Naive thymus-derived CD8-positive, alpha-beta T cell (primary cell): ENCODE results near the gene CROCC. TPM values are rescaled to one million over a fixed set of nuclear protein-coding genes. Genes with fewer than 3 reads are reported as not detected.
A peak's percentile ranks its signal among the peaks of the same experiment; 100 is the strongest.

Experiments used
- ATAC-seq, 2 donors: fragments of 150-1000 bp; cut with Tn5 transposase in 1 of 2; sonication (Bioruptor Pico), chemical (Tn5 transposase) in 1 of 2; 1 replicate in 1 of 2; 2 replicates in 1 of 2; pipeline ENCODE4 v1.10.0; 2021; ENCODE audit warnings: mild to moderate bottlenecking in 2 of 2, moderate library complexity in 2 of 2
- POLR2A ChIA-PET: fragments of 350-600 bp; sonication (Branson Sonifier 250); formaldehyde crosslinking; loops from one replicate; lab custom pipeline; 2021; ENCODE audit warnings: antibody characterized with exemption; lab: Charles Lee
- DNase-seq, 10 donors: peaks; one replicate each; pipeline versions ENCODE4 v3.0.0 to v3.0.0-alpha.2; 2020 to 2022
- H3K27ac Mint-ChIP-seq, 10 donors: one replicate each; pipeline ENCODE4 v1.8.0; 2020 to 2022; ENCODE audit warnings: mild to moderate bottlenecking in 10 of 10, mixed read lengths in 10 of 10, moderate library complexity in 4 of 10, inconsistent platforms in 1 of 10
- H3K27me3 Mint-ChIP-seq, 5 donors: one replicate each; pipeline ENCODE4 v1.8.0; 2021 to 2022; ENCODE audit warnings: mixed read lengths in 5 of 5
- H3K36me3 Mint-ChIP-seq, 3 donors: one replicate each; pipeline ENCODE4 v1.8.0; 2020 to 2022; ENCODE audit warnings: mixed read lengths in 3 of 3, mild to moderate bottlenecking in 2 of 3, inconsistent platforms in 1 of 3
- H3K4me1 Mint-ChIP-seq, 4 donors: one replicate each; pipeline ENCODE4 v1.8.0; 2021 to 2022; ENCODE audit warnings: mixed read lengths in 4 of 4
- H3K4me3 Mint-ChIP-seq, 10 donors: one replicate each; pipeline ENCODE4 v1.8.0; 2020 to 2022; ENCODE audit warnings: mild to moderate bottlenecking in 10 of 10, mixed read lengths in 10 of 10, moderate library complexity in 6 of 10, inconsistent platforms in 1 of 10
- H3K9me3 Mint-ChIP-seq, 9 donors: one replicate each; pipeline ENCODE4 v1.8.0; 2020 to 2022; ENCODE audit warnings: mixed read lengths in 9 of 9, mild to moderate bottlenecking in 3 of 9, inconsistent platforms in 1 of 9, moderate library complexity in 1 of 9
- polyA plus RNA-seq, 3 donors: library from polyadenylated mRNA; unstranded; fragments of 300-500 nt; fragmentation: Illumina TruSeq; gene quantifications; one replicate each; pipeline ENCODE4 v1.2.3, GENCODE V29; 2021
- total RNA-seq, 8 experiments: library from RNA in 2 of 8; stranded (reverse) in 2 of 8; gene quantifications; one replicate each; pipeline ENCODE4 v1.2.3 and lab custom pipeline; 2021 to 2026

Gene CROCC
- total and polyA plus RNA-seq, 5 experiments from 2014 or later = 1.2 to 124 (median 5.4) TPM

DNA sequence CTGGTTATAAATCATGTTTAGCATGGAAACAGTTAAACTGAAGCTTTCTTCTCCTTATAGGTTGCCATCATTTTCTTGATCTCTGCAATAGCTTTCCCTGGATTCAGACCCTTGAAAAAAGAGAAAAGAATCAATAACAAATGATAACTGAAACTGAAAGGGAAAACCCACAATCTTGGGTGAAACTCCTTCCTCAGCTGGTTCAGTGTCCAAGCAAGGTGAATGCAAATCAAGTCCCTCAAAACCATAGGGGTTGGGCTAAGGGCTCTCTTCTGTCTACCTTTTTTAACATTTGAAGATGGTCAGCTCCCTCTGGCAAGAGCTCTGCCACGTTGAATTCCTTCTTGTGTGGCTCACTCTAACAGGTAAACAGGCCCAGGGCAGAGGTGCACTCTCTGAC, 97.1 kb downstream of the CROCC start:
- DNase-seq = no peak
- peaks cover 0 to 6% (median 1%) of the 10 kb centered on the region in 4 donors for H3K4me1 Mint-ChIP-seq
- no peaks in the 10 kb centered on the region for H3K27me3 Mint-ChIP-seq
- POLR2A ChIA-PET = no interaction called here
- H3K27ac Mint-ChIP-seq = peak overlapping the region in 6 of 10 donors; percentile 47 to 90 (median 63)
- H3K9me3 Mint-ChIP-seq = no peaks in the 10 kb centered on the region
- H3K36me3 Mint-ChIP-seq = peaks cover 0 to 61% (median 6%) of the 10 kb centered on the region in 3 donors
- no peak overlapping the region for H3K4me3 Mint-ChIP-seq
- ATAC-seq = no peak

DNA sequence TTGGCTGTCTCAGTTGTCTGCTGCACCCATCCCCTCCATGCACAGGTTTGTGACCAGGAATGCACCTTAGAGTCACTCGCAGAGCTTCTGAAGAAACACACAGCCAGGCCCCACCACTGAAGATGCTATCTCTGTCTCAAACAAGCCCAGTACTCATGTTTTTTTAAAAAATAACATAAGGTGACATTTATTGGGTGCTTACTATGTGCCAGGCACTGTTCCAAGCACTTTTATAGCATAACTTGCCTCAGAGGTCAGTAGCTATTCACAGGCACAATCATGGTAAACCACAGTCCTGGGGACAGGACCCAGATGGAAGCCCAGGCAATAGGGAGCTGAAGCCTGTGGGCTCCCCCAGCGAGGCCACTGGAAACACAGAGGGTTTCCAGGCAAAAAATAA, 98.8 kb downstream of the CROCC start:
- POLR2A ChIA-PET = no interaction called here
- no peak overlapping the region for H3K4me3 Mint-ChIP-seq
- ATAC-seq (no peak), DNase-seq (no peak)
- no peaks in the 10 kb centered on the region for H3K9me3 Mint-ChIP-seq
- peaks cover 0 to 4% (median 1%) of the 10 kb centered on the region in 4 donors for H3K4me1 Mint-ChIP-seq
- H3K27ac Mint-ChIP-seq = peak overlapping the region in 3 of 10 donors; percentile 78 to 83 (median 79)
- no peaks in the 10 kb centered on the region for H3K27me3 Mint-ChIP-seq
- peaks cover 0 to 74% (median 8%) of the 10 kb centered on the region in 3 donors for H3K36me3 Mint-ChIP-seq

DNA sequence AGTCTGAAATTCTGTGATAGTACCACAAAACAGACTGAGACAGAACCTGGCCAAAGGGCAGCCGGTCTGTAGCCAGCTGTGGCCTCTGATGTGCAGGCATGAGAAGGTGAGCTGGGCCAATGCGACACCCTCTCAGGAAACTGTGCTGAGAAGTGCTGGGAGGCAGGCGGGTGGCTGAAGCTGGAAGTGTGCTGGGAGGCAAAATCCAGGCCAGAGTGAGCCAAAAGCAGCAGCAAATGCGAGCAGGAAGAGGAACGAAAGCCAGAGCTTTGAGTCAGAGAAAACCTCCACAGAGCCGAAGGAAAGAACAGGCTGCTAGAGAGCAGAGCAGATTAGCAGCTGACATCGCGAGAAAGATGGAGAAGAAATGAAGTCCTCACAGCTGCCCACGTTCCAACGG, 100.2 kb downstream of the CROCC start:
- no peak overlapping the region for H3K4me3 Mint-ChIP-seq
- H3K9me3 Mint-ChIP-seq = no peaks in the 10 kb centered on the region
- POLR2A ChIA-PET = no interaction called here
- H3K27me3 Mint-ChIP-seq = no peaks in the 10 kb centered on the region
- ATAC-seq (no peak), DNase-seq (no peak)
- peak overlapping the region in 1 of 10 donors; percentile 27 for H3K27ac Mint-ChIP-seq
- peaks cover 0 to 83% (median 8%) of the 10 kb centered on the region in 3 donors for H3K36me3 Mint-ChIP-seq
- peaks cover 0 to 4% (median 1%) of the 10 kb centered on the region in 4 donors for H3K4me1 Mint-ChIP-seq

Other genes starting within 250 kb of the CROCC start
- gene RNU1-4, start 181.4 kb upstream of the CROCC start, total RNA-seq = 1,000 to 10,000 TPM; 3,449 to 3,916 TPM
- gene RNU1-4, start 181.4 kb upstream of the CROCC start, polyA plus RNA-seq = 10 to 100 TPM in 1 of 3 donors, not detected in 2; 22.6 TPM
- 1,000 to 10,000 TPM; 3,449 to 3,916 TPM for gene RNU1-2, start 26.0 kb upstream of the CROCC start, total RNA-seq
- gene RNU1-2, start 26.0 kb upstream of the CROCC start, polyA plus RNA-seq = 10 to 100 TPM in 1 of 3 donors, not detected in 2; 22.6 TPM
- gene MFAP2, start 58.7 kb downstream of the CROCC start, total RNA-seq = not detected
- under 1 TPM in 1 of 3 donors, not detected in 2; 0.41 TPM for gene MFAP2, start 58.7 kb downstream of the CROCC start, polyA plus RNA-seq
- 10 to 100 TPM; 44.3 to 44.4 TPM for gene ATP13A2, start 90.0 kb downstream of the CROCC start, total RNA-seq
- 10 to 100 TPM; 21.6 to 43.7 (median 31.9) TPM for gene ATP13A2, start 90.0 kb downstream of the CROCC start, polyA plus RNA-seq
- 10 to 100 TPM; 56.1 to 60.6 TPM for gene SDHB, start 132.1 kb downstream of the CROCC start, total RNA-seq
- 100 to 1,000 TPM; 128 to 149 (median 129) TPM for gene SDHB, start 132.1 kb downstream of the CROCC start, polyA plus RNA-seq
- not detected for gene PADI2, start 197.5 kb downstream of the CROCC start, total RNA-seq
- gene PADI2, start 197.5 kb downstream of the CROCC start, polyA plus RNA-seq = under 1 TPM in 1 of 3 donors, not detected in 2; 0.06 TPM